ENCODE data around the gene ABCB1. TPM values are rescaled to one million over a fixed set of nuclear protein-coding genes. Genes with fewer than 3 reads are reported as not detected.
"Not testable (repeated sequence)": the region's sequence is repeated elsewhere in the genome, so short reads cannot be mapped to it uniquely, and the experiment has no call there.

Gene ABCB1
- total RNA-seq, 1 donor from 2014 or later = 0.78 TPM

DNA sequence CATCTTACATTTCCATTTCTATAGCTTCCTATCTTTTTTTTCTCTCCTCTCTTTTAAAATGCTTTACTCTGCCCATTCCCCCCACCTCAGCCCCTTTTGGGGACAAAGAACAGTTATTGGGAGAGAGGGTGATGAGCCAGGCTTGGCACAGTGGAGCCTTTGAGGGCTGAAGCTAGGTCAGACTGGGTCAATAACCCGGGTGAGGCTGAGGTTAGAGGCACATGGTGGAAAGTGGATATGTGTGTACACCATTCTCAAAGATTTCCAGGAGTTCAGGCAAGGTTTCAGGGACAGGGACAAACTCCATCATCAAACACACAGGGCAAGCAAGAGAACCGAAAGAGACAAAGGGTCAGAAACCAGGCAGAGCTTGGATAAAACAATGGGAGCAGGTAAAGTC lies 136.7 kb downstream of the ABCB1 start:
- TF ChIP-seq, protein P1, sequence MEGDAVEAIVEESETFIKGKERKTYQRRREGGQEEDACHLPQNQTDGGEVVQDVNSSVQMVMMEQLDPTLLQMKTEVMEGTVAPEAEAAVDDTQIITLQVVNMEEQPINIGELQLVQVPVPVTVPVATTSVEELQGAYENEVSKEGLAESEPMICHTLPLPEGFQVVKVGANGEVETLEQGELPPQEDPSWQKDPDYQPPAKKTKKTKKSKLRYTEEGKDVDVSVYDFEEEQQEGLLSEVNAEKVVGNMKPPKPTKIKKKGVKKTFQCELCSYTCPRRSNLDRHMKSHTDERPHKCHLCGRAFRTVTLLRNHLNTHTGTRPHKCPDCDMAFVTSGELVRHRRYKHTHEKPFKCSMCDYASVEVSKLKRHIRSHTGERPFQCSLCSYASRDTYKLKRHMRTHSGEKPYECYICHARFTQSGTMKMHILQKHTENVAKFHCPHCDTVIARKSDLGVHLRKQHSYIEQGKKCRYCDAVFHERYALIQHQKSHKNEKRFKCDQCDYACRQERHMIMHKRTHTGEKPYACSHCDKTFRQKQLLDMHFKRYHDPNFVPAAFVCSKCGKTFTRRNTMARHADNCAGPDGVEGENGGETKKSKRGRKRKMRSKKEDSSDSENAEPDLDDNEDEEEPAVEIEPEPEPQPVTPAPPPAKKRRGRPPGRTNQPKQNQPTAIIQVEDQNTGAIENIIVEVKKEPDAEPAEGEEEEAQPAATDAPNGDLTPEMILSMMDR (IDR thresholded peaks at IDR 0.05; ENCODE audit: partially characterized antibody, unreplicated experiment) = no peak
- H3K4me3 Mint-ChIP-seq (ENCODE audit: unreplicated experiment) = no peak overlapping the region
- H3K9me3 Mint-ChIP-seq (ENCODE audit: unreplicated experiment) = peaks cover 2% of the 10 kb centered on the region
- no peak for DNase-seq
- H3K4me1 Mint-ChIP-seq (ENCODE audit: low read depth, unreplicated experiment) = no peaks in the 10 kb centered on the region
- H3K27me3 Mint-ChIP-seq (ENCODE audit: unreplicated experiment) = peaks cover 5% of the 10 kb centered on the region
- H3K36me3 Mint-ChIP-seq (ENCODE audit: unreplicated experiment) = peaks cover 10% of the 10 kb centered on the region
- H3K27ac Mint-ChIP-seq (ENCODE audit: unreplicated experiment) = no peak overlapping the region

DNA sequence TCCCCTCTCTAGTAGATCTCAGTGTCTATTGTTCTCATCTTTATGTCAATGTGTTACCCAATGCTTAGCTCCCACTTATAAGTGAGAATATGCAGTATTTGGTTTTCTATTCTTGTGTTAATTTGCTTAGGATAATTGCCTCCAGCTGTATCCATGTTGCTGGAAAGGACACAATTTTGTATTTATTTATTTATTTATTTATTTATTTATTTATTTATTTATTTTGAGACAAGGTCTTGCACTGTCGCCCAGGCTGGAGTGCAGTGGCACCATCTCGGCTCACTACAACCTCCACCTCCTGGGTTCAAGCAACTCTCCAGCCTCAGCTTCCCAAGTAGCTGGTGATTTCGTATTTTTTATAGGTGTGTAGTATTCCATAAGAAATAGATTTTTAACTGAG lies 140.2 kb downstream of the ABCB1 start:
- H3K27ac Mint-ChIP-seq (ENCODE audit: unreplicated experiment); H3K4me3 Mint-ChIP-seq (ENCODE audit: unreplicated experiment); H3K9me3 Mint-ChIP-seq (ENCODE audit: unreplicated experiment); H3K27me3 Mint-ChIP-seq (ENCODE audit: unreplicated experiment); H3K36me3 Mint-ChIP-seq (ENCODE audit: unreplicated experiment); DNase-seq: not testable (repeated sequence)
- peaks cover 14% of the 10 kb centered on the region for H3K4me1 Mint-ChIP-seq (ENCODE audit: low read depth, unreplicated experiment)

DNA sequence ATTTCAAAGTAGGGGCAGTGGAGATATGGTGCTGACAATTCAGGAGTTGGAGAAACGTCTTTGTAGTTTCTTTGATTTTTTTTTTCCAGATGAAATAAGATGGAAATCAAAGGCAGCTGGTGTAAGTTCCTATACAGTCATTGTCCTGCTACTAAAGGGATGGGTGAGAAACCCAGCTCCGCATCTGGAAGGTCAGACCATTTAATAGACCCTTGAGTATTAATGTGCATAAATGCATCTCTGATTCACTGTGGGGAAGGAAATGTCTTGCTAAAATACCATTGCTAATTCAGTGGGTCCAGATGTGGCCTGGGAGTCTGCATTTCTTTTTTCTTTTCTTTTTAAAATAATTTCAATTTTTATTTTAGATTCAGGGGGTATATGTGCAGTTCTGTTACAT lies 140.7 kb downstream of the ABCB1 start:
- no peak overlapping the region for H3K4me3 Mint-ChIP-seq (ENCODE audit: unreplicated experiment)
- H3K27me3 Mint-ChIP-seq (ENCODE audit: unreplicated experiment) = peaks cover 3% of the 10 kb centered on the region
- no peaks in the 10 kb centered on the region for H3K36me3 Mint-ChIP-seq (ENCODE audit: unreplicated experiment)
- H3K27ac Mint-ChIP-seq (ENCODE audit: unreplicated experiment) = no peak overlapping the region
- TF ChIP-seq, protein P1 (IDR thresholded peaks at IDR 0.05; ENCODE audit: partially characterized antibody, unreplicated experiment) = no peak
- no peak for DNase-seq
- H3K4me1 Mint-ChIP-seq (ENCODE audit: low read depth, unreplicated experiment) = peaks cover 14% of the 10 kb centered on the region
- H3K9me3 Mint-ChIP-seq (ENCODE audit: unreplicated experiment) = peaks cover 7% of the 10 kb centered on the region

DNA sequence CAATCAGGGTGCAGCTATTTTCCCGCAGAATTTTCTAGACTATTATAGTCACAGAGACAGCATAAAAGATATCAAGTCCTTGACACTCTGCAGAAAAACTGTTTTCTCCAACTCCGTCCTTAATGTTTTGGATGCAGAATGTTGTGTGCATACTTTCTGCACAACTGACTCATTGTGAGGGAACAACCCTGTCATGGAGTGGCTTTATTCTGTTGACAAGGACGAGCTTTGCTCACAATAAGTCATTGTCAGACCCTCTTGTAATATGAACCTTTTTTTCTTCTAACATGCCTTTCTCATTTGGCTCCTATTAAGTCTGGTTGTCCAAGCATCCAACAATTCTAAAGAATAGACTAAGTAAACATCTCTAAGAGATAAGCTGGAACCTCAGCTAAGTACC lies 142.5 kb downstream of the ABCB1 start:
- TF ChIP-seq, protein P1 (IDR thresholded peaks at IDR 0.05; ENCODE audit: partially characterized antibody, unreplicated experiment) = no peak
- no peak for DNase-seq
- H3K36me3 Mint-ChIP-seq (ENCODE audit: unreplicated experiment) = no peaks in the 10 kb centered on the region
- H3K4me1 Mint-ChIP-seq (ENCODE audit: low read depth, unreplicated experiment) = peaks cover 16% of the 10 kb centered on the region
- no peak overlapping the region for H3K4me3 Mint-ChIP-seq (ENCODE audit: unreplicated experiment)
- no peak overlapping the region for H3K27ac Mint-ChIP-seq (ENCODE audit: unreplicated experiment)
- no peaks in the 10 kb centered on the region for H3K27me3 Mint-ChIP-seq (ENCODE audit: unreplicated experiment)
- peaks cover 7% of the 10 kb centered on the region for H3K9me3 Mint-ChIP-seq (ENCODE audit: unreplicated experiment)

DNA sequence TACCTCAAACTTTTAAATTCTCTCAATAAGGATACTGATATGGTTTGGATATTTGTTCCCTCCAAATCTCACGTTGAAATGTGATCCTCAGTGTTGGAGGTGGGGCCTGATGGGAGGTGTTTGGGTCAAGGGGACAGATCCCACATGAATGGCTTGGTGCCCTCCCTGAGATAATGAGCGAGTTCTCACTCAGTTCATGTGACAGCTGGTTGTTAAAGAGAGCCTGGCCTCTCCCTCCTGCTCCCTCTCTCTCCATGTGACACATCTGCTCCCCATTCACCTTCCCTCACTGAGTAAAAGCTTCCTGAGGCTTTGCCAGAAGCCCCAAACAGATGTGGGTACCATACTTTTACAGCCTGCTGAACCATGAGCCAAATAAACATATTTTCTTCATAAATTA lies 144.4 kb downstream of the ABCB1 start:
- TF ChIP-seq, protein P1 (IDR thresholded peaks at IDR 0.05; ENCODE audit: partially characterized antibody, unreplicated experiment) = no peak
- peaks cover 7% of the 10 kb centered on the region for H3K9me3 Mint-ChIP-seq (ENCODE audit: unreplicated experiment)
- H3K27ac Mint-ChIP-seq (ENCODE audit: unreplicated experiment) = peak overlapping the region; percentile 85
- no peaks in the 10 kb centered on the region for H3K36me3 Mint-ChIP-seq (ENCODE audit: unreplicated experiment)
- no peaks in the 10 kb centered on the region for H3K27me3 Mint-ChIP-seq (ENCODE audit: unreplicated experiment)
- H3K4me3 Mint-ChIP-seq (ENCODE audit: unreplicated experiment) = peak overlapping the region; percentile 55
- DNase-seq = peak; percentile 17
- peaks cover 16% of the 10 kb centered on the region for H3K4me1 Mint-ChIP-seq (ENCODE audit: low read depth, unreplicated experiment)

Other genes with a start within 250 kb of the ABCB1 start
- 2.5 TPM for gene ABCB4, start 125.2 kb downstream of the ABCB1 start, total RNA-seq (ENCODE audit: unreplicated experiment)
- 17.8 TPM for gene RUNDC3B, start 27.5 kb upstream of the ABCB1 start, total RNA-seq (ENCODE audit: unreplicated experiment)

Measured in glutamatergic neuron (in vitro differentiated cells).